T-helper 2 cell treated with Interferon-gamma antibody and Interleukin-4, amounts not matched to agents 5 μg/mL and 100 μg/mL, for 36 hours (primary cell): ENCODE results near the gene ZNF791.
"Not testable (repeated sequence)": the region's sequence is repeated elsewhere in the genome, so short reads cannot be mapped to it uniquely, and the experiment has no call there.

Source experiments
- DNase-seq: peaks from one replicate; pipeline ENCODE4 v3.0.0; 2021; ENCODE audit warnings: low spot score
- H3K27ac Mint-ChIP-seq: one replicate; pipeline ENCODE4 v1.8.0; 2021; ENCODE audit warnings: mild to moderate bottlenecking, mixed read lengths
- H3K27me3 Mint-ChIP-seq: one replicate; pipeline ENCODE4 v1.8.0; 2021; ENCODE audit warnings: low read depth, mixed read lengths
- H3K36me3 Mint-ChIP-seq: one replicate; pipeline ENCODE4 v1.8.0; 2021; ENCODE audit warnings: low read depth, mixed read lengths
- H3K4me1 Mint-ChIP-seq: one replicate; pipeline ENCODE4 v1.8.0; 2021; ENCODE audit warnings: low read depth, mixed read lengths
- H3K4me3 Mint-ChIP-seq: one replicate; pipeline ENCODE4 v1.8.0; 2022; ENCODE audit warnings: mild to moderate bottlenecking, moderate library complexity, mixed read lengths
- H3K9me3 Mint-ChIP-seq: one replicate; pipeline ENCODE4 v1.8.0; 2021; ENCODE audit warnings: mixed read lengths

Gene ZNF791

GRCh38 chr19:12611361-12611699 lies 610 bp downstream of the ZNF791 start:
- H3K4me1 Mint-ChIP-seq: peaks cover 22% of the 10 kb centered on the region
- H3K36me3 Mint-ChIP-seq: peaks cover 36% of the 10 kb centered on the region
- no peaks in the 10 kb centered on the region for H3K9me3 Mint-ChIP-seq
- peak overlapping the region; percentile 99 for H3K27ac Mint-ChIP-seq
- no peak for DNase-seq
- peak overlapping the region; percentile 100 for H3K4me3 Mint-ChIP-seq
- H3K27me3 Mint-ChIP-seq: no peaks in the 10 kb centered on the region

- Mint-ChIP-seq H3K4me1 (peaks cover 22% of the 10 kb centered on the region), H3K27ac (no peak overlapping the region), H3K36me3 (peaks cover 60% of the 10 kb centered on the region), H3K4me3 (no peak overlapping the region), H3K27me3 (no peaks in the 10 kb centered on the region), H3K9me3 (peaks cover 9% of the 10 kb centered on the region)
- no peak for DNase-seq
Observed at GRCh38 chr19:12617646-12618045, 6.9 kb downstream of the ZNF791 start.

- not testable (repeated sequence) for H3K27me3 Mint-ChIP-seq, DNase-seq, H3K9me3 Mint-ChIP-seq, H3K4me1 Mint-ChIP-seq, H3K4me3 Mint-ChIP-seq, H3K27ac Mint-ChIP-seq
- peaks cover 62% of the 10 kb centered on the region for H3K36me3 Mint-ChIP-seq
Observed at GRCh38 chr19:12621253-12622024, 10.7 kb downstream of the ZNF791 start.

GRCh38 chr19:12623361-12624031 lies 12.8 kb downstream of the ZNF791 start:
- H3K4me1 Mint-ChIP-seq: peaks cover 4% of the 10 kb centered on the region
- H3K4me3 Mint-ChIP-seq: no peak overlapping the region
- H3K27me3 Mint-ChIP-seq: no peaks in the 10 kb centered on the region
- H3K27ac Mint-ChIP-seq: no peak overlapping the region
- H3K9me3 Mint-ChIP-seq: peaks cover 22% of the 10 kb centered on the region
- no peak for DNase-seq
- H3K36me3 Mint-ChIP-seq: peaks cover 68% of the 10 kb centered on the region

GRCh38 chr19:12626958-12627357 lies 16.2 kb downstream of the ZNF791 start:
- no peaks in the 10 kb centered on the region for H3K4me1 Mint-ChIP-seq
- no peak for DNase-seq
- peaks cover 28% of the 10 kb centered on the region for H3K9me3 Mint-ChIP-seq
- no peak overlapping the region for H3K27ac Mint-ChIP-seq
- H3K36me3 Mint-ChIP-seq: peaks cover 80% of the 10 kb centered on the region
- H3K4me3 Mint-ChIP-seq: no peak overlapping the region
- H3K27me3 Mint-ChIP-seq: no peaks in the 10 kb centered on the region

GRCh38 chr19:12628040-12629022 lies 17.6 kb downstream of the ZNF791 start:
- H3K27me3 Mint-ChIP-seq: no peaks in the 10 kb centered on the region
- H3K27ac Mint-ChIP-seq: no peak overlapping the region
- peaks cover 76% of the 10 kb centered on the region for H3K36me3 Mint-ChIP-seq
- H3K9me3 Mint-ChIP-seq: peaks cover 28% of the 10 kb centered on the region
- DNase-seq: no peak
- H3K4me1 Mint-ChIP-seq: no peaks in the 10 kb centered on the region
- no peak overlapping the region for H3K4me3 Mint-ChIP-seq

- H3K36me3 Mint-ChIP-seq: peaks cover 80% of the 10 kb centered on the region
- H3K4me3 Mint-ChIP-seq: no peak overlapping the region
- H3K27ac Mint-ChIP-seq: no peak overlapping the region
- no peaks in the 10 kb centered on the region for H3K27me3 Mint-ChIP-seq
- peaks cover 28% of the 10 kb centered on the region for H3K9me3 Mint-ChIP-seq
- H3K4me1 Mint-ChIP-seq: no peaks in the 10 kb centered on the region
- DNase-seq: no peak
Observed at GRCh38 chr19:12629215-12629614, 18.5 kb downstream of the ZNF791 start.

- Mint-ChIP-seq H3K36me3 (peaks cover 27% of the 10 kb centered on the region), H3K27me3 (no peaks in the 10 kb centered on the region), H3K9me3 (no peaks in the 10 kb centered on the region), H3K4me1 (peaks cover 8% of the 10 kb centered on the region), H3K27ac (no peak overlapping the region), H3K4me3 (no peak overlapping the region)
- no peak for DNase-seq
Observed at GRCh38 chr19:12636631-12637030, 25.9 kb downstream of the ZNF791 start.

- no peaks in the 10 kb centered on the region for H3K9me3 Mint-ChIP-seq
- H3K27me3 Mint-ChIP-seq: no peaks in the 10 kb centered on the region
- no peak overlapping the region for H3K4me3 Mint-ChIP-seq
- H3K27ac Mint-ChIP-seq: no peak overlapping the region
- DNase-seq: no peak
- H3K4me1 Mint-ChIP-seq: peaks cover 8% of the 10 kb centered on the region
- H3K36me3 Mint-ChIP-seq: peaks cover 19% of the 10 kb centered on the region
Observed at GRCh38 chr19:12638611-12639182, 28.0 kb downstream of the ZNF791 start.

GRCh38 chr19:12639901-12640613 lies 29.3 kb downstream of the ZNF791 start:
- peaks cover 8% of the 10 kb centered on the region for H3K4me1 Mint-ChIP-seq
- H3K27ac Mint-ChIP-seq: peak overlapping the region; percentile 60
- H3K27me3 Mint-ChIP-seq: no peaks in the 10 kb centered on the region
- peaks cover 13% of the 10 kb centered on the region for H3K36me3 Mint-ChIP-seq
- peak; percentile 85 for DNase-seq
- H3K9me3 Mint-ChIP-seq: no peaks in the 10 kb centered on the region
- H3K4me3 Mint-ChIP-seq: peak overlapping the region; percentile 63

GRCh38 chr19:12641456-12641855 lies 30.7 kb downstream of the ZNF791 start:
- no peak overlapping the region for H3K27ac Mint-ChIP-seq
- H3K4me3 Mint-ChIP-seq: no peak overlapping the region
- peaks cover 8% of the 10 kb centered on the region for H3K4me1 Mint-ChIP-seq
- H3K27me3 Mint-ChIP-seq: no peaks in the 10 kb centered on the region
- no peak for DNase-seq
- H3K36me3 Mint-ChIP-seq: peaks cover 10% of the 10 kb centered on the region
- H3K9me3 Mint-ChIP-seq: no peaks in the 10 kb centered on the region

GRCh38 chr19:12642506-12642905 lies 31.8 kb downstream of the ZNF791 start:
- peaks cover 8% of the 10 kb centered on the region for H3K4me1 Mint-ChIP-seq
- no peaks in the 10 kb centered on the region for H3K9me3 Mint-ChIP-seq
- DNase-seq: no peak
- H3K27me3 Mint-ChIP-seq: no peaks in the 10 kb centered on the region
- H3K4me3 Mint-ChIP-seq: no peak overlapping the region
- H3K27ac Mint-ChIP-seq: no peak overlapping the region
- peaks cover 7% of the 10 kb centered on the region for H3K36me3 Mint-ChIP-seq

GRCh38 chr19:12643716-12644115 lies 33.0 kb downstream of the ZNF791 start:
- peaks cover 10% of the 10 kb centered on the region for H3K36me3 Mint-ChIP-seq
- DNase-seq, H3K4me1 Mint-ChIP-seq, H3K4me3 Mint-ChIP-seq, H3K27me3 Mint-ChIP-seq, H3K9me3 Mint-ChIP-seq, H3K27ac Mint-ChIP-seq: not testable (repeated sequence)
